Left lung (tissue), 14 donors: Measurements from ENCODE around the gene GPR42. TPM values are rescaled to one million over a fixed set of nuclear protein-coding genes. Genes with fewer than 3 reads are reported as not detected.

Experiments
- ATAC-seq: fragments of 200-7000 bp; cut with Tn5 transposase; one replicate; pipeline ENCODE4 v1.9.1; 2020; ENCODE audit warnings: moderate library complexity
- DNase-seq, 4 donors: peaks; one replicate each; pipeline ENCODE4 v3.0.0-alpha.2; 2013 to 2020
- H3K27ac ChIP-seq, 2 donors: fragments of 200-600 bp; sonication (generic) in 1 of 2; one replicate each; pipeline versions ENCODE4 v1.5.0 to v1.8.0; 2020 to 2021
- H3K27me3 ChIP-seq, 2 donors: fragments of 200-600 bp; sonication (generic) in 1 of 2; one replicate each; pipeline versions ENCODE4 v1.5.0 to v1.8.0; 2020 to 2021
- H3K36me3 ChIP-seq, 2 donors: fragments of 200-600 bp; sonication (generic) in 1 of 2; one replicate each; pipeline versions ENCODE4 v1.5.0 to v1.8.0; 2020 to 2021
- H3K4me1 ChIP-seq, 2 donors: fragments of 200-600 bp; one replicate each; pipeline ENCODE4 v1.8.0; 2021
- H3K4me3 ChIP-seq, 2 donors: fragments of 200-600 bp; sonication (generic) in 1 of 2; one replicate each; pipeline versions ENCODE4 v1.5.0 to v1.8.0; 2020 to 2021; ENCODE audit warnings: mild to moderate bottlenecking in 1 of 2
- H3K9me3 ChIP-seq, 2 donors: fragments of 200-600 bp; sonication (generic) in 1 of 2; one replicate each; pipeline versions ENCODE4 v1.5.0 to v1.8.0; 2020 to 2021
- CTCF ChIP-seq, 2 donors: fragments of 200-600 bp; sonication (generic) in 1 of 2; IDR thresholded peaks; one replicate each; pipeline versions ENCODE4 v1.5.0 to v1.8.0; 2021; ENCODE audit warnings: antibody characterized with exemption in 2 of 2
- intact Hi-C, 2 donors: fragments of 100-400 bp; cut with DNase I; formaldehyde crosslinking; loops; one replicate each; pipeline versions ENCODE4 v1.11.2 to v1.14.2; 2022
- long read RNA-seq, 12 donors: library from polyadenylated mRNA in 2 of 12; unstranded in 2 of 12; transcript quantifications; one replicate each; pipeline ENCODE4 v2.0.0 and lab custom pipeline, GENCODE V29; 2019 to 2026
- polyA plus RNA-seq, 6 donors: library from polyadenylated mRNA; unstranded; fragments of 120-200 nt; gene quantifications; one replicate each; pipeline ENCODE4 v1.2.1, GENCODE V29; 2013; ENCODE audit not compliant: insufficient read length in 6 of 6
- total RNA-seq, 2 donors: library from RNA; stranded (reverse); fragmentation: NEBNext Ultra II Directional; extraction: Animal tissue kit (Norgen Biotek cat#: 25700); gene quantifications; one replicate each; pipeline ENCODE4 v1.2.1, GENCODE V29; 2021
- donor health status: DM: no; HTN: yes; CAD: no.
- donor health status: DM: no; HTN: no; CAD: no.

The GPR42 gene, protein sequence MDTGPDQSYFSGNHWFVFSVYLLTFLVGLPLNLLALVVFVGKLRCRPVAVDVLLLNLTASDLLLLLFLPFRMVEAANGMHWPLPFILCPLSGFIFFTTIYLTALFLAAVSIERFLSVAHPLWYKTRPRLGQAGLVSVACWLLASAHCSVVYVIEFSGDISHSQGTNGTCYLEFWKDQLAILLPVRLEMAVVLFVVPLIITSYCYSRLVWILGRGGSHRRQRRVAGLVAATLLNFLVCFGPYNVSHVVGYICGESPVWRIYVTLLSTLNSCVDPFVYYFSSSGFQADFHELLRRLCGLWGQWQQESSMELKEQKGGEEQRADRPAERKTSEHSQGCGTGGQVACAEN
- not detected for total RNA-seq
- polyA plus RNA-seq: under 1 TPM in 3 of 6 donors, not detected in 3; 0.11 to 0.24 (median 0.14) TPM
- long read RNA-seq, donor 1: 0 reads
- long read RNA-seq, donor 2: 0 reads
- long read RNA-seq, donor 3: 0 reads
- long read RNA-seq, donor 4: 0 reads
- long read RNA-seq, donor 5: 0 reads
- long read RNA-seq, donor 6: 0 reads
- long read RNA-seq, donor 7: 0 reads
- long read RNA-seq, donor 8: 0 reads
- long read RNA-seq, donor 9: 0 reads
- long read RNA-seq, donor 10: 0 reads
- long read RNA-seq, donor 11: 0 reads
- long read RNA-seq, donor 12: 0 reads

GRCh38 chr19:35370722-35371121 lies at the start of gene GPR42:
GPR42 (plus strand) TSS chr19:35371068; CDS start chr19:35371360, 292 bp downstream.
- Histone ChIP-seq H3K4me1 (no peaks in the 10 kb centered on the region), H3K27me3 (peaks cover 0 to 4% of the 10 kb centered on the region in 2 donors), H3K27ac (no peak within 1 kb of the TSS), H3K36me3 (no peaks in the 10 kb centered on the region), H3K4me3 (no peak within 1 kb of the TSS), H3K9me3 (peaks cover 0 to 6% of the 10 kb centered on the region in 2 donors)
- DNase-seq (no peak), ATAC-seq (no peak)
- intact Hi-C loops: no loop called here
- no peak for TF ChIP-seq CTCF (IDR thresholded peaks at IDR 0.05)

- Histone ChIP-seq H3K27me3 (no peaks in the 10 kb centered on the region), H3K4me1 (peaks cover 0 to 61% of the 10 kb centered on the region in 2 donors), H3K9me3 (peaks cover 0 to 6% of the 10 kb centered on the region in 2 donors), H3K4me3 (no peak overlapping the region), H3K36me3 (no peaks in the 10 kb centered on the region), H3K27ac (no peak overlapping the region)
- DNase-seq (no peak), ATAC-seq (no peak)
- intact Hi-C loops: no loop called here
- no peak for TF ChIP-seq CTCF (IDR thresholded peaks at IDR 0.05)
These were observed 49.6 kb upstream of the GPR42 start for GRCh38 chr19:35321291-35321690.

- no peak for TF ChIP-seq CTCF (IDR thresholded peaks at IDR 0.05)
- intact Hi-C loops: no loop called here
- H3K36me3 ChIP-seq: no peaks in the 10 kb centered on the region
- peaks cover 0 to 6% of the 10 kb centered on the region in 2 donors for H3K9me3 ChIP-seq
- ATAC-seq (no peak), DNase-seq (peak in 1 of 4 donors; percentile 5)
- H3K27ac ChIP-seq: no peak overlapping the region
- peaks cover 0 to 57% of the 10 kb centered on the region in 2 donors for H3K4me1 ChIP-seq
- H3K27me3 ChIP-seq: peaks cover 0 to 3% of the 10 kb centered on the region in 2 donors
- no peak overlapping the region for H3K4me3 ChIP-seq
These were observed 48.9 kb upstream of the GPR42 start for GRCh38 chr19:35322014-35322413.

- H3K27me3 ChIP-seq: peaks cover 0 to 33% of the 10 kb centered on the region in 2 donors
- intact Hi-C loops: no loop called here
- no peak overlapping the region for H3K4me3 ChIP-seq
- DNase-seq (peak in 1 of 4 donors; percentile 2), ATAC-seq (no peak)
- TF ChIP-seq CTCF (IDR thresholded peaks at IDR 0.05): no peak
- H3K4me1 ChIP-seq: peaks cover 0 to 27% of the 10 kb centered on the region in 2 donors
- H3K36me3 ChIP-seq: no peaks in the 10 kb centered on the region
- H3K9me3 ChIP-seq: no peaks in the 10 kb centered on the region
- no peak overlapping the region for H3K27ac ChIP-seq
These were observed 43.2 kb upstream of the GPR42 start for GRCh38 chr19:35327642-35328041.

DNA sequence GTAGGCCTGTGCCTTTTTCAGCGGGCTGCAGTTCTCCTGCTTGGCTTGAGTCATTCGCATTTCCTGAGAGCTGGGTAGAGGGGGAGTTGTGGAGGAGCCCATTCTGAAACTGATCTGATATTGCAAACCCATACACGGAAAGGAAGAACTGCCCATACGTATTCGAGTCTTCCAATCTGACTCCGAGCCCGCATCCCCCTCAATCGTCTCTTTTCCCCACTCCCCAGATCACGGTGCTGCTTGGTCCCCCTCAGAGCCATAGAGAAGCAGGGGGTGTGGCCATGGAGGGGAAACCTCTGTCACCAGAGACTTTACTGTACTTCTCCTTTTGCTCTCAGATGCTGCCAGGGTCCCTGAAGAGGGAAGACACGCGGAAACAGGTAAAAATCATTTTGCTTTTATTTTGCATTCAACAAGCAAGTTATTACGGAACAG lies 42.0 kb upstream of the GPR42 start, which contains the start of gene CD22:
Gene CD22, plus strand, starts transcription at position 337 of the 435 bp plus-strand sequence. CDS start 2,854 bp downstream, outside the sequence.
- Histone ChIP-seq H3K4me1 (peaks cover 0 to 19% of the 10 kb centered on the region in 2 donors), H3K27me3 (peaks cover 0 to 45% of the 10 kb centered on the region in 2 donors), H3K36me3 (no peaks in the 10 kb centered on the region), H3K4me3 (peak within 1 kb of the TSS in 1 of 2 donors; percentile 10), H3K9me3 (no peaks in the 10 kb centered on the region), H3K27ac (no peak within 1 kb of the TSS)
- intact Hi-C loops: no loop called here
- ATAC-seq (no peak), DNase-seq (peak in 1 of 4 donors; percentile 10)
- no peak for TF ChIP-seq CTCF (IDR thresholded peaks at IDR 0.05)
